Esophagus muscularis mucosa (tissue), 3 donors: ENCODE results near the gene PCDHGA6.
"Not testable (repeated sequence)": the region's sequence is repeated elsewhere in the genome, so short reads cannot be mapped to it uniquely, and the experiment has no call there.

Source experiments
- CTCF ChIP-seq, 3 experiments: fragments of 200-600 bp in 2 of 3; fragments of 450-650 bp in 1 of 3; sonication (generic) in 2 of 3; IDR thresholded peaks; one replicate each; pipeline ENCODE4 v1.5.1; 2017 to 2019; ENCODE audit warnings: antibody characterized with exemption in 3 of 3, mild to moderate bottlenecking in 2 of 3, moderate library complexity in 1 of 3
- POLR2A ChIP-seq: fragments of 450-650 bp; IDR thresholded peaks from one replicate; pipeline ENCODE4 v1.6.1; 2017; ENCODE audit warnings: antibody characterized with exemption, moderate library complexity, mild to moderate bottlenecking, low read depth
- POLR2AphosphoS5 ChIP-seq, 2 donors: sonication (generic); formaldehyde crosslinking; IDR thresholded peaks; one replicate each; pipeline ENCODE4 v1.6.1; 2017; ENCODE audit warnings: antibody characterized with exemption in 2 of 2

- not testable (repeated sequence) for TF ChIP-seq CTCF (IDR thresholded peaks at IDR 0.05); POLR2AphosphoS5 (IDR thresholded peaks at IDR 0.05); POLR2A
Measured at GRCh38 chr5:141332571-141332970, 41.1 kb upstream of the PCDHGA6 start.
